SIG-M5 treated with dmso at 0.1 percent for 504 hours (cell line): ENCODE measurements around the gene ARL16.

ENCODE experiments used
- DNase-seq: peaks from one replicate; lab custom pipeline; 2025; ENCODE audit not compliant: unreplicated experiment; lab: John Stamatoyannopoulos, UW

Gene ARL16

DNA sequence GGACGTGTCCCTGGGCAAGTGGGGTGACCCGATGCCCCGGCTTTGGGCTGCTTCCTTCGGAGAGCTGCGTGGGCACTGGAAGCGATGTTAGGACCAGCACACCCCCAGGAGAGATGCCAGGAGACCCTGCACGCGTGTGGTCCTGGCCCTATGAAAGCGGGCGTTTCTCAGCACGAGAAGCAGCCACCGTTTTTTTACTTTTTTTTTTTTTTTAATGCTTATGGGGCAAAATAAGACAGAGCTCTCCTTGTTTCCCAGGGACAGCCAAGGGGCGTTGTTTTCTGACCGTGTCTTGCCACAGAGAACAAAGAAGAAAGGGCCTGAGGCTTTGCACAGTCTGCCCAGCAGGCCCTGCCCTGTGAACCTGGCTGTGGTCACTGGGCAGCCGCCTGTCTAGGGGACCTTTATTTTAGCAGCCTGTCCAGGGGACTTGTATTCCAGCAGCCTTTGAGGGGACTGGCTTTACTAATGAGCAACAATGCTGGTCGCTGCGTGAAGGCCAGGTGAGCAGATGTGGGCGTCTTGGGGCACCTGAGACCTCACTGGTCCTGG, 29.5 kb upstream of the ARL16 start:
- no peak for DNase-seq

GRCh38 chr17:81712468-81713003, 28.9 kb upstream of the ARL16 start:
- peak; percentile 25 for DNase-seq

DNA sequence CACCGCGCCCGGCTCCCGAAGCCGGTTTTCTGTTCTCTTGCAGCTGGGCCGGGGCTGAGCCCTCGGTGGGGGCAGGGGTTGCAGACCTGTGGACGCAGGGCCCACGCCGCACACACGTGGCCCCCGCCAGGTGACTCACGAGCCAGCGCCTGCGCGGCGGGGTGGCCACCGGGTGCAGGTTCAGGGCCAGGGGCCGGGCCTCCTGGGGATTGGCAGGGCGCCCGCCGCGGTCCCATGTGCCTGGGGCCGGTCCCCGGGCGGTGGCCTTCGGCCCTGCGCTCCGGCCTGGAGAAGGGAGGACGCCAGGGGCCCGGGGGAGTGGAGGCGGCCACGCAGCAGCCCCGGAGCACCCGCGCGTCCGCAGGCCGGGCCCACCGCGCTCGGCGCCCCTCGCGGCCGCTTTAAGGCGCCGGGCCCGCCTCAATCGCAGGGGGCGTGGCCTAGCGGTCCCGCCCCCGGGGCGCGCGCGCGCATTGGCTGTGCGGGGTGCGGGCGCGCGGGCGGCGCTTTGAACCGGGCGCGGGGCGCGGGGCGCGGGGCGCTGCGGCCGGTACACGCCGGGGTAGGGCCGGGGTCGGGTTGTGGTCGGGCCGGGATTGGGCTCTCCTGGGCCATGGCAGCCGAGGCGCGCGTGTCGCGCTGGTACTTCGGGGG, 28.3 kb upstream of the ARL16 start, which contains the start of gene SLC25A10:
TSS of gene SLC25A10 (plus strand) at position 471 of the 654 bp plus-strand sequence. CDS start at position 614, 143 bp downstream.
- DNase-seq = peak; percentile 77

DNA sequence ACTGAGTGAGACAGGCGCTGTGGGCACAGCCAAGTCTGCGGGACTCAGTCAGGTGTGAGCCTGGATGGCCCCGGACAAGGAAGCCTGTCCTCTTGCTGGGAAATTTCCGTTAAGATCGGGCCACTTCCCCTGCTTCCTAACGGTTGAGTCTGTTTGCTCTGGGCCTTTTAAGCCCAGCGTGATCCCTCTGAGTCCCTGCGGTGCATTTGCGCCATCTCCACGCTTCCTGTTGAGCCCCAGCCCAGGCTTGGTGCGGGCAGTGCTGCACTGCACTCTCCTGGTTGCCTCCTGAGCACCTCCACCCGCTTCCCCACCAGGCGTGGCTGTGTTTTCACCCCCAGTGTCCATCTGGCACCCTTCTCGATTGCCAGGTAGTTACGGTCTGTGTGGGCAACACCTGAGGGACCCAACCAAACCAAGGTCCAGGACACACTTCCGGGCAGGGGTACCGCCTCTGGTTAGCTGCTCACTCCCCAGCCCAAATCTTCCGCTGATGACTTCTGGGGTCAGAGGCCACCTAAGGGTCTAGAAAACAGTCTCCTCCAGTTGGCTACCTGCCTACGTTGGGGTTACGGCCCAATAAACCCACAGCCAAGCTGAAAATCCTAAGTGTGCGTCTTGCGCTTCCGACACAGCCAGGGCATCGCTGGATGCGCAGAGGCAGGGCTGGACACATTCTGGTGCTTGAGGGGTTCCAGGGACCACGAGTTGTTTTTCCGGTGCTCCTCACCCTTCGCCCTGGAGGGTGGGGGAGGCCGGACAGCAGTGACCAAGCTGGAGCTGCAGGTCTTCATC, 27.1 kb upstream of the ARL16 start:
- peak; percentile 75 for DNase-seq

GRCh38 chr17:81708739-81709185, 25.2 kb upstream of the ARL16 start:
- no peak for DNase-seq

- no peak for DNase-seq
Observed at GRCh38 chr17:81707725-81708646, 24.4 kb upstream of the ARL16 start.

DNA sequence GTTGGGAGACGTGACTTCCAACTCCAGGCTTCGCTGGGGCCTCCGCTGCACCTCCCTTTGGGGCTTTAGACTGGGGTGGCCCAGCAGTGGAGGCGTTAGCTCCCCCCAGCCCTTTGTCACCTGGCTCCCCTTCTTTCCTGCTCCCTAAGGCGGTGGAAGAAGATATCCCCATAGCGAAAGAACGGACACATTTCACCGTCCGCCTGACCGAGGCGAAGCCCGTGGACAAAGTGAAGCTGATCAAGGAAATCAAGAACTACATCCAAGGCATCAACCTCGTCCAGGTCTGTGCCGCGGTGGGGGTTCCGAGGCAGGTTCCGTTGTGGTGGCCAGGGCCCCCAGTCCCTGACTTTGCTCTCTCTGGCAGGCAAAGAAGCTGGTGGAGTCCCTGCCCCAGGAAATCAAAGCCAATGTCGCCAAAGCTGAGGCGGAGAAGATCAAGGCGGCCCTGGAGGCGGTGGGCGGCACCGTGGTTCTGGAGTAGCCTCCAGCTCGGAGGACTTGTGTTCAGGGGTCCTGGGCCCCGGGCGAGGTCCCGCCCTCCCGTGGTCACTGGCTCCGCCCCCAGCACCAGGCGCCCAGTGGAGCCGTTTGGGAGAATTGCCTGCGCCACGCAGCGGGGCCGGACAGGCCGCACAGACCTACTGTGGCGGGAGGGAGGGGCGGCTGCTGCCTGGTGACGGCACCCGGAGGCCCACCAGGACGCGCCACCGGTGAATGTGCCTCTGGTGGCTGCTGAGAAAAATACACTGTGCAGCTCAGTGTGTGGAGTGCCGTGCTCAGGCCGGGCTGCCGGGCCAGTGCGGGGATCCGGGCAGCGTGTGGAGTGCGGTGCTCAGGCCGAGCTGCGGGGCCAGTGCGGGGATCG, 23.4 kb upstream of the ARL16 start:
- no peak for DNase-seq

DNA sequence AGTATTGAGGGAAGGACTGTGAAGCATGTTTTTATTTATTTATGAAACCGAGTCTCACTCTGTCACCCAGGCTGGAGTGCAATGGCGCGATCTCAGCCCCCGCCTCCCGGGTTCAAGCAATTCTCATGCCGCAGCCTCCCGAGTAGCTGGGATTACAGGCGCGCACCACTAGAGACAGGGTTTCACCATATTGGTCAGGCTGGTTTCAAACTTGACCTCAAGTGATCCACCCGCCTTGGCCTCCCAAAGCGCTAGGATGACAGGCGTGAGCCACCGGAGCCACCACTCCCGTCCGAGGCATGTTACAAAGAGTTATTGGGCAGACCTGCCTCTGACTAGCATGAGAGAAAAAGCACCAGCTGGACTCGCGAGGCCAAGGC, 22.6 kb upstream of the ARL16 start:
- DNase-seq = no peak

- DNase-seq = no peak
Observed at GRCh38 chr17:81705518-81706231, 22.1 kb upstream of the ARL16 start.

- DNase-seq = no peak
Observed at GRCh38 chr17:81703747-81704654, 20.4 kb upstream of the ARL16 start.

DNA sequence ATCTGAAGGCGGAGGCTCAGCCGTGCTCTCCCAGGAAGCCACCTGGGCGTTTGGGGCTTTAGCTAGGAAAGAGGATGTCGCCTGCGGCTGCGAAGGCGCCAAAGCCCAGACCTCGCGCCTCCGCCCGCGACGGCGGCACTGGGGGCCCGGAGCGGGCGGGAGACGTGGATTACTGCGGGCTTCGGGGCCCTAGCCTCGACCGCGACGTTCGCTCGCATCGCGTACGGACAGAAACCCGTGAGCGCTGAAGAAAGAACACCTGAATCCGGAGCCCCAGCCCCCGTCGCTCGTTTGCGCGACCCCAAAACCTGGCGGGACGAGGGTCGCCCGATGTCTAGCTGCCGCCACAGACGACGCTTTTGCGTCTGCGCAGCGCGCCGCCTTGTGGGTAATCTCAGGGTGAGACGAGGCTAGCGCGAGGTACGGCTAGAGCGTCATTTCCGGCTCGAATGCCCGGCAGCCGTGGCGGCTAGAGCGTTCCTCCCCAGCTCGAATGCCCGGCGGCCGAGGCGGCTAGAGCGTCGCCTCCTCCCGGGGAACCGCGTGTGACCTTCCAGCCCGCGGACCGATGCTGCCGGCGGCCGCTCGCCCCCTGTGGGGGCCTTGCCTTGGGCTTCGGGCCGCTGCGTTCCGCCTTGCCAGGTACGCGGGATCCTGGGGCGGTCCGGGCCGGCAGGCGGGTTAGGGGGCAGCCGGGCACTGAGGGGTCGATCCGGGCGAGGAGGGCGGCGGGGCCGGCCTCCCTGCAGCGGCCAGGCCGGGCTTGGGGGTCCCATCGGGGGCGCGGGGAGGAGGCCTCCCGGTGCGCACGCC, 19.5 kb upstream of the ARL16 start, which contains the start of gene MRPL12:
TSS of gene MRPL12 (plus strand) at position 434 of the 813 bp plus-strand sequence. CDS start at position 569, 135 bp downstream.
- peak; percentile 91 for DNase-seq

DNA sequence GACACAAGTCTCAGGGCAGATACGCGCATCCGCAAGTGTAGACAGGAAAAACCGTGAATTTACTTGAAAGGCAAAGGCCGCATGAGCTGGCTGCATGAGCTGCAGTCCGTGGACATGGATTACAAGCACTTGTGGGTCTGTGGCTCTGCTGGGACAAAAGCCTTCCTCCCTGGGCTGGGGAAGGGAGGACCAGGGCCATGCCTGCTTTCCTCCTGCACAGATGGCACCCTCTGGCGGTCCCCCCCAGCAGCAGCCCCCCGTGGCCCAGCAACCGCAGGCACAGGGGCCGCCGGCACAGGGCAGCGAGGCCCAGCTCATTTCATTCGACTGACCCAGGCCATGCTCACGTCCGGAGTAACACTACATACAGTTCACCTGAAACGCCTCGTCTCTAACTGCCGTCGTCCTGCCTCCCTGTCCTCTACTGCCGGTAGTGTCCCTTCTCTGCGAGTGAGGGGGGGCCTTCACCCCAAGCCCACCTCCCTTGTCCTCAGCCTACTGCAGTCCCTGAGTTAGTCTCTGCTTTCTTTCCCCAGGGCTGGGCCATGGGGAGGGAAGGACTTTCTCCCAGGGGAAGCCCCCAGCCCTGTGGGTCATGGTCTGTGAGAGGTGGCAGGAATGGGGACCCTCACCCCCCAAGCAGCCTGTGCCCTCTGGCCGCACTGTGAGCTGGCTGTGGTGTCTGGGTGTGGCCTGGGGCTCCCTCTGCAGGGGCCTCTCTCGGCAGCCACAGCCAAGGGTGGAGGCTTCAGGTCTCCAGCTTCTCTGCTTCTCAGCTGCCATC, 17.9 kb upstream of the ARL16 start:
- DNase-seq = peak; percentile 58

GRCh38 chr17:81700353-81701287, 17.0 kb upstream of the ARL16 start:
- no peak for DNase-seq

- DNase-seq = no peak
Observed at GRCh38 chr17:81697261-81698044, 13.9 kb upstream of the ARL16 start.
